DLD1 (cell line): Measurements from ENCODE around the gene EGR1.

ENCODE experiments used
- in situ Hi-C: cut with HindIII; loops from 2 replicates; pipeline ENCODE4 v1.10.0; 2017; ENCODE audit warnings: low sequenced_read_pairs

The EGR1 gene

GRCh38 chr5:138452720-138453119 is 12.6 kb upstream of the EGR1 start:
- in situ Hi-C loops = no loop called here

- in situ Hi-C loops = no loop called here
These were observed 11.7 kb upstream of the EGR1 start for GRCh38 chr5:138453590-138453989.

- in situ Hi-C loops = no loop called here
These were observed 11.2 kb upstream of the EGR1 start for GRCh38 chr5:138454121-138454520.

GRCh38 chr5:138455232-138455930 is 9.9 kb upstream of the EGR1 start:
- in situ Hi-C loops = no loop called here

GRCh38 chr5:138457531-138458275 is 7.6 kb upstream of the EGR1 start:
- in situ Hi-C loops = no loop called here

- in situ Hi-C loops = no loop called here
These were observed 6.9 kb upstream of the EGR1 start for GRCh38 chr5:138458384-138458783.

GRCh38 chr5:138458856-138459255 is 6.4 kb upstream of the EGR1 start:
- in situ Hi-C loops = no loop called here

- in situ Hi-C loops = no loop called here
These were observed 5.9 kb upstream of the EGR1 start for GRCh38 chr5:138459311-138459933.

- in situ Hi-C loops = no loop called here
These were observed 5.1 kb upstream of the EGR1 start for GRCh38 chr5:138460032-138460693.

GRCh38 chr5:138461343-138462125 is 3.7 kb upstream of the EGR1 start:
- in situ Hi-C loops = no loop called here

GRCh38 chr5:138463419-138464007 is 1.8 kb upstream of the EGR1 start:
- in situ Hi-C loops = no loop called here

- in situ Hi-C loops = no loop called here
These were observed 1.3 kb upstream of the EGR1 start for GRCh38 chr5:138464008-138464387.

- in situ Hi-C loops = no loop called here
These were observed 655 bp upstream of the EGR1 start for GRCh38 chr5:138464388-138465260.

- in situ Hi-C loops = no loop called here
These were observed 1.0 kb downstream of the EGR1 start for GRCh38 chr5:138466125-138466899.

- in situ Hi-C loops = no loop called here
These were observed 1.8 kb downstream of the EGR1 start for GRCh38 chr5:138466900-138467710.

- in situ Hi-C loops = no loop called here
These were observed 2.4 kb downstream of the EGR1 start for GRCh38 chr5:138467711-138468132.

GRCh38 chr5:138468133-138468965 is 3.1 kb downstream of the EGR1 start:
- in situ Hi-C loops = no loop called here
